NCI-H146 (cell line): ENCODE data around the gene TANC1.

Experiments
- DNase-seq: peaks from one replicate; lab custom pipeline; 2025; lab: John Stamatoyannopoulos, UW

The TANC1 gene

GRCh38 chr2:158994920-158995676 lies 26.7 kb downstream of the TANC1 start:
- peak; percentile 71 for DNase-seq

GRCh38 chr2:158995677-158996049 lies 27.2 kb downstream of the TANC1 start:
- no peak for DNase-seq

- DNase-seq = no peak
Observed at GRCh38 chr2:158996378-158996993, 28.0 kb downstream of the TANC1 start.

- no peak for DNase-seq
Observed at GRCh38 chr2:158997037-158997790, 28.8 kb downstream of the TANC1 start.

- no peak for DNase-seq
Observed at GRCh38 chr2:158998551-158999248, 30.3 kb downstream of the TANC1 start.

- no peak for DNase-seq
Observed at GRCh38 chr2:158999458-158999857, 31.0 kb downstream of the TANC1 start.

- no peak for DNase-seq
Observed at GRCh38 chr2:159000072-159000471, 31.6 kb downstream of the TANC1 start.

- DNase-seq = no peak
Observed at GRCh38 chr2:159002462-159003111, 34.1 kb downstream of the TANC1 start.

- no peak for DNase-seq
Observed at GRCh38 chr2:159003555-159003954, 35.1 kb downstream of the TANC1 start.

- DNase-seq = no peak
Observed at GRCh38 chr2:159004849-159005248, 36.4 kb downstream of the TANC1 start.

GRCh38 chr2:159009940-159010339 lies 41.5 kb downstream of the TANC1 start:
- no peak for DNase-seq

- no peak for DNase-seq
Observed at GRCh38 chr2:159010340-159010739, 41.9 kb downstream of the TANC1 start.

- DNase-seq = no peak
Observed at GRCh38 chr2:159010963-159011362, 42.5 kb downstream of the TANC1 start.

- DNase-seq = no peak
Observed at GRCh38 chr2:159012142-159012541, 43.7 kb downstream of the TANC1 start.

GRCh38 chr2:159013103-159013502 lies 44.7 kb downstream of the TANC1 start:
- no peak for DNase-seq

GRCh38 chr2:159015174-159015573 lies 46.7 kb downstream of the TANC1 start:
- no peak for DNase-seq

- no peak for DNase-seq
Observed at GRCh38 chr2:159015823-159016222, 47.4 kb downstream of the TANC1 start.

- no peak for DNase-seq
Observed at GRCh38 chr2:159017837-159018236, 49.4 kb downstream of the TANC1 start.

- no peak for DNase-seq
Observed at GRCh38 chr2:159019021-159019420, 50.6 kb downstream of the TANC1 start.

GRCh38 chr2:159022019-159022418 lies 53.6 kb downstream of the TANC1 start:
- DNase-seq = no peak

GRCh38 chr2:159026170-159026569 lies 57.7 kb downstream of the TANC1 start:
- no peak for DNase-seq

- DNase-seq = no peak
Observed at GRCh38 chr2:159028776-159029175, 60.3 kb downstream of the TANC1 start.
